Coronary artery (tissue), 2 donors: Measurements from ENCODE around the gene PLXNA3.
A peak's percentile ranks its signal among the peaks of the same experiment; 100 is the strongest.

Source experiments
- DNase-seq: peaks from one replicate; pipeline ENCODE4 v3.0.0-alpha.2; 2017; ENCODE audit warnings: low spot score
- H3K27ac ChIP-seq, 2 donors: fragments of 200-600 bp; sonication (generic); one replicate each; pipeline ENCODE4 v1.5.1; 2016 to 2019
- H3K4me3 ChIP-seq: fragments of 200-600 bp; sonication (generic); 2 replicates; pipeline ENCODE4 v1.5.1; 2016; ENCODE audit warnings: mild to moderate bottlenecking, moderate library complexity
- CTCF ChIP-seq: fragments of 200-600 bp; sonication (generic); IDR thresholded peaks from one replicate; pipeline ENCODE4 v1.5.1; 2019; ENCODE audit warnings: antibody characterized with exemption

The PLXNA3 gene

GRCh38 chrX:154458116-154458953 lies at the start of gene PLXNA3:
PLXNA3 (plus strand) TSS chrX:154458281; CDS start chrX:154460184, 1,903 bp downstream.
- no peak for TF ChIP-seq CTCF
- H3K27ac ChIP-seq: peak within 1 kb of the TSS; percentile 13 to 86
- DNase-seq: no peak
- H3K4me3 ChIP-seq: peak within 1 kb of the TSS; percentile 81

GRCh38 chrX:154408659-154409221 lies 49.3 kb upstream of the PLXNA3 start:
- DNase-seq: no peak
- H3K27ac ChIP-seq: peak overlapping the region; percentile 31 to 86
- no peak for TF ChIP-seq CTCF
- H3K4me3 ChIP-seq: peak overlapping the region; percentile 69

GRCh38 chrX:154409222-154409871 lies 48.7 kb upstream of the PLXNA3 start, which contains the start of gene DNASE1L1:
DNASE1L1 (minus strand) TSS chrX:154409254; CDS start chrX:154405568, 3,686 bp downstream.
- no peak for TF ChIP-seq CTCF

GRCh38 chrX:154411981-154412340 lies 46.1 kb upstream of the PLXNA3 start:
- Histone ChIP-seq H3K4me3 (peak overlapping the region; percentile 86), H3K27ac (peak overlapping the region; percentile 84 to 95)
- no peak for DNase-seq
- TF ChIP-seq CTCF: no peak

More at GRCh38 chrX:154409222-154409871, 48.7 kb upstream of the PLXNA3 start, which contains the start of gene DNASE1L1:
- H3K4me3 ChIP-seq: peak within 1 kb of the TSS; percentile 69
- DNase-seq: peak; percentile 96
- peak within 1 kb of the TSS; percentile 31 to 86 for H3K27ac ChIP-seq

- DNase-seq: no peak
- TF ChIP-seq CTCF: no peak
- Histone ChIP-seq H3K27ac (peak overlapping the region; percentile 84 to 95), H3K4me3 (peak overlapping the region; percentile 86)
Measured at GRCh38 chrX:154412468-154412867, 45.6 kb upstream of the PLXNA3 start.

GRCh38 chrX:154413142-154413541 lies 44.9 kb upstream of the PLXNA3 start:
- Histone ChIP-seq H3K4me3 (no peak overlapping the region), H3K27ac (peak overlapping the region in 1 of 2 donors; percentile 95)
- TF ChIP-seq CTCF: no peak
- DNase-seq: no peak
